K562 (cell line): ENCODE measurements around the gene OXSM. TPM values are rescaled to one million over a fixed set of nuclear protein-coding genes. Genes with fewer than 3 reads are reported as not detected.
A peak's percentile ranks its signal among the peaks of the same experiment; 100 is the strongest.

Experiments
- HDAC3 ChIP-seq: fragments of 450-650 bp; IDR thresholded peaks from 2 replicates; pipeline ENCODE4 v1.6.1; 2018; ENCODE audit warnings: borderline replicate concordance, mild to moderate bottlenecking, moderate library complexity; ENCODE audit not compliant: partially characterized antibody
- ILF3 ChIP-seq: fragments of 450-650 bp; IDR thresholded peaks from 2 replicates; pipeline ENCODE4 v1.6.1; 2018; ENCODE audit warnings: antibody characterized with exemption, mild to moderate bottlenecking, moderate library complexity, borderline replicate concordance
- PBX2 ChIP-seq, 2 experiments: IDR thresholded peaks in 1 of 2; conservative IDR thresholded peaks in 1 of 2; 2 replicates each; pipeline ENCODE4 v1.6.1; 2016; ENCODE audit warnings: low read depth in 2 of 2, mild to moderate bottlenecking in 1 of 2, missing compliant biosample characterization in 1 of 2, missing genetic modification characterization in 1 of 2, moderate library complexity in 1 of 2
- RBM34 ChIP-seq: fragments of 200-400 bp; formaldehyde crosslinking; IDR thresholded peaks from 2 replicates; pipeline ENCODE4 v1.6.1; 2018; ENCODE audit warnings: low read length, borderline replicate concordance; ENCODE audit not compliant: insufficient read depth
- REST ChIP-seq, 2 experiments: fragments of 450-650 bp; formaldehyde crosslinking in 1 of 2; IDR thresholded peaks; 2 replicates each; pipeline versions ENCODE4 v1.4.0 to v1.6.1; 2014 to 2020; ENCODE audit warnings: mild to moderate bottlenecking in 2 of 2, borderline replicate concordance in 1 of 2, low read depth in 1 of 2
- ZNF740 ChIP-seq, 3 experiments: fragments of 200-800 bp in 1 of 3; sonication (Bioruptor generic) in 1 of 3; sonication (generic) in 1 of 3; formaldehyde crosslinking in 1 of 3; IDR thresholded peaks; 2 replicates each; pipeline versions ENCODE4 v1.6.1 to v1.8.0; 2016 to 2022; ENCODE audit warnings: mild to moderate bottlenecking in 2 of 3, missing compliant biosample characterization in 2 of 3, missing genetic modification characterization in 2 of 3, missing genetic modification reagents in 1 of 3
- ZNF830 ChIP-seq: fragments of 250-450 bp; sonication (Bioruptor Pico); IDR thresholded peaks from 2 replicates; pipeline ENCODE4 v1.5.0; 2021; ENCODE audit warnings: mild to moderate bottlenecking
- polyA plus RNA-seq, 8 experiments: library from polyadenylated mRNA; depleted of rRNA in 4 of 8; stranded (reverse) in 5 of 8; unstranded in 3 of 8; fragments of >200 nt; fragmentation: Nextera tagmentation in 2 of 8; fragmentation: Illumina TruSeq in 1 of 8; extraction: Ambion mirVana in 2 of 8; extraction: Trizol in 1 of 8; gene quantifications; 2 replicates each; pipeline versions ENCODE4 v1.2.1 to v1.2.3, GENCODE V29; 2011 to 2014; ENCODE audit warnings: inconsistent platforms in 1 of 8, missing spikeins in 1 of 8
- total RNA-seq, 7 experiments: library from RNA; depleted of rRNA in 6 of 7; stranded (reverse); fragments of >200 nt in 6 of 7; fragmentation: Illumina TruSeq in 2 of 7; extraction: Trizol in 2 of 7; gene quantifications; 2 replicates each; pipeline versions ENCODE4 v1.2.1 to v1.2.3, GENCODE V29; 2011 to 2021; ENCODE audit warnings: low replicate concordance in 1 of 7

Gene OXSM
- total and polyA plus RNA-seq, 9 of the 15 experiments (the other 6 are each of a cell fraction or from before 2014, with no cell fraction given) = 24.0 to 107 (median 34.0) TPM

GRCh38 chr3:25781758-25782594 lies 7.9 kb upstream of the OXSM start (continued):
- TF ChIP-seq ZNF740 (CRISPR knock-in tag; IDR thresholded peaks at IDR 0.05) = peak; percentile 80
- peak in 1 of 2 experiments; percentile 33; a peak in 1 of 4 replicates for TF ChIP-seq ZNF740 (tag; IDR thresholded peaks at IDR 0.05)
- no peak for TF ChIP-seq ZNF830 (CRISPR knock-in tag)
- no peak for TF ChIP-seq ILF3
- TF ChIP-seq REST (IDR thresholded peaks at IDR 0.05; ENCODE audit: borderline replicate concordance) = no peak
- TF ChIP-seq REST (CRISPR knock-in tag; IDR thresholded peaks at IDR 0.05; ENCODE audit: low read depth) = no peak
- TF ChIP-seq PBX2 (CRISPR knock-in tag; IDR thresholded peaks at IDR 0.05; ENCODE audit: low read depth) = no peak
- TF ChIP-seq PBX2 (tag; conservative IDR thresholded peaks at IDR 0.05; ENCODE audit: low read depth) = peak; percentile 35; the same call in 1 of the 2 replicates
- TF ChIP-seq RBM34 = no peak
- peak; percentile 38 for TF ChIP-seq HDAC3
- TF ChIP-seq, all 486 proteins: peak for 5
